GM12873 (cell line): ENCODE results near the gene ENGASE.

Experiments used
- CTCF ChIP-seq: IDR thresholded peaks from 2 replicates; pipeline ENCODE4 v1.5.1; 2012; ENCODE audit warnings: low read depth, mild to moderate bottlenecking, moderate library complexity, low read length, control low read depth; ENCODE audit not compliant: insufficient read depth; ENCODE audit errors: missing control alignments

The ENGASE gene

GRCh38 chr17:79118924-79119323 is 44.3 kb downstream of the ENGASE start:
- TF ChIP-seq CTCF = no peak

- no peak for TF ChIP-seq CTCF
Observed at GRCh38 chr17:79120259-79120658, 45.6 kb downstream of the ENGASE start.

GRCh38 chr17:79123988-79124387 is 49.4 kb downstream of the ENGASE start:
- TF ChIP-seq CTCF = no peak

- TF ChIP-seq CTCF = no peak
Observed at GRCh38 chr17:79124513-79125209, 50.0 kb downstream of the ENGASE start.

- TF ChIP-seq CTCF = no peak
Observed at GRCh38 chr17:79125503-79125902, 50.9 kb downstream of the ENGASE start.

GRCh38 chr17:79126139-79126538 is 51.5 kb downstream of the ENGASE start:
- peak; percentile 28 for TF ChIP-seq CTCF

- no peak for TF ChIP-seq CTCF
Observed at GRCh38 chr17:79127534-79128135, 53.0 kb downstream of the ENGASE start.
